ENCODE results near the gene INKA2.

- no peak for TF ChIP-seq POLR2A (IDR thresholded peaks at IDR 0.05)
- no peak for TF ChIP-seq CTCF (IDR thresholded peaks at IDR 0.05)
- TF ChIP-seq POLR2AphosphoS5 (IDR thresholded peaks at IDR 0.05) = no peak
- TF ChIP-seq EP300 (IDR thresholded peaks at IDR 0.05) = no peak
These were observed 8.8 kb upstream of the INKA2 start for GRCh38 chr1:111747947-111748346.
